Measurements from ENCODE around the gene DCTD. TPM values are rescaled to one million over a fixed set of nuclear protein-coding genes. Genes with fewer than 3 reads are reported as not detected.

The DCTD gene
- total RNA-seq, 3 donors from 2014 or later: 46.0 to 75.2 (median 48.2) TPM

GRCh38 chr4:182861346-182861745, 55.8 kb downstream of the DCTD start:
- H3K27me3 ChIP-seq: no peaks in the 10 kb centered on the region
- DNase-seq (ENCODE audit: low spot score in 2 of 2): no peak
- intact Hi-C loops (cut with DNase I; ENCODE audit: low total_unique reads): no loop called here
- no peaks in the 10 kb centered on the region for H3K4me1 ChIP-seq
- no peak overlapping the region for H3K27ac ChIP-seq
- no peaks in the 10 kb centered on the region for H3K9me3 ChIP-seq
- TF ChIP-seq POLR2A (IDR thresholded peaks at IDR 0.05): no peak
- TF ChIP-seq POLR2AphosphoS5 (IDR thresholded peaks at IDR 0.05): no peak
- TF ChIP-seq CTCF (IDR thresholded peaks at IDR 0.05): no peak
- no peaks in the 10 kb centered on the region for H3K36me3 ChIP-seq
- H3K4me3 ChIP-seq: no peak overlapping the region

GRCh38 chr4:182859730-182860129, 57.5 kb downstream of the DCTD start:
- intact Hi-C loops (cut with DNase I; ENCODE audit: low total_unique reads): no loop called here

GRCh38 chr4:182858711-182859110, 58.5 kb downstream of the DCTD start:
- Histone ChIP-seq H3K9me3 (peaks cover 0 to 7% of the 10 kb centered on the region in 2 donors), H3K4me3 (no peak overlapping the region), H3K27ac (no peak overlapping the region), H3K27me3 (no peaks in the 10 kb centered on the region), H3K36me3 (no peaks in the 10 kb centered on the region), H3K4me1 (no peaks in the 10 kb centered on the region)
- no peak for DNase-seq (ENCODE audit: low spot score in 2 of 2)
- intact Hi-C loops (cut with DNase I; ENCODE audit: low total_unique reads): no loop called here
- TF ChIP-seq CTCF (IDR thresholded peaks at IDR 0.05): no peak
- TF ChIP-seq POLR2AphosphoS5 (IDR thresholded peaks at IDR 0.05): no peak
- TF ChIP-seq POLR2A (IDR thresholded peaks at IDR 0.05): no peak

More at GRCh38 chr4:182859730-182860129, 57.5 kb downstream of the DCTD start:
- H3K36me3 ChIP-seq: no peaks in the 10 kb centered on the region
- H3K27ac ChIP-seq: no peak overlapping the region
- H3K27me3 ChIP-seq: no peaks in the 10 kb centered on the region
- DNase-seq (ENCODE audit: low spot score in 2 of 2): no peak
- no peak for TF ChIP-seq CTCF (IDR thresholded peaks at IDR 0.05)
- no peaks in the 10 kb centered on the region for H3K9me3 ChIP-seq
- H3K4me1 ChIP-seq: no peaks in the 10 kb centered on the region
- no peak overlapping the region for H3K4me3 ChIP-seq

- Histone ChIP-seq H3K27me3 (no peaks in the 10 kb centered on the region), H3K4me1 (no peaks in the 10 kb centered on the region), H3K9me3 (peaks cover 7 to 20% of the 10 kb centered on the region in 2 donors), H3K36me3 (no peaks in the 10 kb centered on the region), H3K4me3 (no peak overlapping the region), H3K27ac (no peak overlapping the region)
- intact Hi-C loops (cut with DNase I; ENCODE audit: low total_unique reads): no loop called here
- DNase-seq (ENCODE audit: low spot score in 2 of 2): no peak
- no peak for TF ChIP-seq CTCF (IDR thresholded peaks at IDR 0.05)
- TF ChIP-seq POLR2A (IDR thresholded peaks at IDR 0.05): no peak
- no peak for TF ChIP-seq POLR2AphosphoS5 (IDR thresholded peaks at IDR 0.05)
Observed at GRCh38 chr4:182856862-182857261, 60.3 kb downstream of the DCTD start.

GRCh38 chr4:182855877-182856276, 61.3 kb downstream of the DCTD start:
- Histone ChIP-seq H3K9me3 (peaks cover 7 to 20% of the 10 kb centered on the region in 2 donors), H3K4me1 (no peaks in the 10 kb centered on the region), H3K27ac (no peak overlapping the region), H3K36me3 (no peaks in the 10 kb centered on the region), H3K27me3 (no peaks in the 10 kb centered on the region), H3K4me3 (no peak overlapping the region)
- intact Hi-C loops (cut with DNase I; ENCODE audit: low total_unique reads): no loop called here
- TF ChIP-seq CTCF (IDR thresholded peaks at IDR 0.05) (no peak), POLR2AphosphoS5 (IDR thresholded peaks at IDR 0.05) (no peak), POLR2A (IDR thresholded peaks at IDR 0.05) (no peak)
- DNase-seq (ENCODE audit: low spot score in 2 of 2): no peak
